D341Med (cell line): ENCODE measurements around the gene AKAP13.

Experiments
- DNase-seq: peaks from one replicate; pipeline ENCODE4 v3.0.0; 2012; ENCODE audit warnings: low spot score

The AKAP13 gene

GRCh38 chr15:85386261-85386660 is 5.9 kb downstream of the AKAP13 start:
- DNase-seq: no peak

DNA sequence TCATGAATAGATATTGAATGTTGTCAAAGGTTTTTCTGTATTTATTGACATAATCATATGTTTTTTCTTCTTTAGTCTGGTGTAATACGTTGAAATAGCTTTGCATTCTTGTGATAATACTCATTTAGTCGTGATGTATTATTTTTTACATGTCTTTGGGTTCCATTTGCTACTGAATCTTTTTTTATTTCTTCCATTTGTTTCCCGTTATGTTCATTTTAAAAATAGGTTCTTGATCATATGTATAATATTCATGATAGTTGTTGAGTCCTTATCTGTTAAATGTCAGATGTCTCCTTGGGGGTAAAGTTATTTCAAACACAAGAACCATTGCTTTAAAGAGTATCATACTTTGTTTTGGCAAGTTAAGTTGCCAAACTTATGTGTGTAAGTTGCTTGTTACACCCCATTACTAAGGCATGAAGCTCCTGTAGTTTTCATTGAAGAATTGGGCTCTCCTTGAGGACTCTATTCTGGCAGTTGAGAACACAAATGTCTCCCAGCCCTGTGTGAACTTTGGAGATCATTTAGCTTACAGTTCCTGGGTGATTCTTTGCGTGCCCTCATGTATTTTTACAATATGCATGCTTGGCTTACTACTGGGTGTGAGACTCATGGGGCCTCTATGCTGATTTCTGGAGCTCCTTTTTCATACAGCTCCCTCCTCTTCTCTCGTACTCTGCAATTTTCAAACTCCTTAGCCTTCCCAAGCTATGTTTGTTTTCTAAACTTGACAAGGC is 8.3 kb downstream of the AKAP13 start:
- no peak for DNase-seq

DNA sequence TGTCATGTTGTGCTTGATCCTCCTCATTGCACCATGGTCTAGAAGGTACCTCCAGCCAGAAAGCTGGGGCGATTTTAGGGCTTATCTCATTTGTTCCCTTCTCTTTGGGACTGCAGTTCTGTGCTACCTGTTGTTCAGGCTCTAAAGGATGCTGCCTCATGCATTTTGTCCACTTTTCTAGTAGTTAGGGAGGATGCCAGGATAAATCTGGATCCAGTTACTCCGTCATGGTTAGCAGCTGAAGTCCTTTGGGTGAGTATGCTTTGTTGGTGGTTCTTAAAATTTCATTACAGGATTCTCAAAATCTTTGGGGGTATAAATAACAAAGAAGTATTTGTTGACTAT is 8.9 kb downstream of the AKAP13 start:
- DNase-seq: no peak

- DNase-seq: no peak
Observed at GRCh38 chr15:85389772-85390171, 9.4 kb downstream of the AKAP13 start.

GRCh38 chr15:85393210-85393609 is 12.8 kb downstream of the AKAP13 start:
- no peak for DNase-seq

DNA sequence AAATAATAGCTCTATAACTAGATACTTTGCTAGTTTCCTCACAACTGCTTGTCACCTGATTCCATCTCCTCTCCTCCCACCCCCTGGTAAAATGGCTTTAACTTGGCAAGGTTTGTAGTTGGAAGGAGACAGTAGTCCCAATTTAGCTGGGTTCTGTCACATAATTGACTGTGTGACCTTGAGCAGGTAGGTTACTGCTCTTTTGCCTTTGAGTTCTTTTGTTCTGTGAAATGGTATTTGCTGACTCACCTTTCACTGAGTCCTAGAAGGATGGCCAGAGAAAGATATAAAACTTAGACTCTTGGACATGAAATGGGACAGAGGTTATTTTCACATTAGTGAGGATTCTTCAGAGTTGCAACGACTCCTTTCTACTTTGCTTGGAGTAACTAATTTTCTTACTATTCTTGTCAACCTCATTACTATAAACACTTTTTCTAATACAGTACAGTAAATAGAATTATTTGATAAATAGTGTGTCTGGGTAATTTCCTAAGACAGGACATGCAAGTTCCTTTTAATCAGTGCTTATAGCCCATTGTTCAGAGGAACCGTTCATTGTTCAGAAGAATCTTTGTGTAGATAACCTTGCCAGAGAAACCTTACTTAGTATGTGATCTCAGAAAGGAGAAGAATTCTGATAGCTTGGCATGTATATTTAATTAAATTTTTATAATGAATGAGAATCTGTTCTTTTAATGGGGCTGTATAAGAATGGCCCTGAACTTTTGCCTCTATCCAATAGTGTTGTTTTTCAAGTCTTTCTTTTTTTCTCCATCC is 14.3 kb downstream of the AKAP13 start:
- no peak for DNase-seq

DNA sequence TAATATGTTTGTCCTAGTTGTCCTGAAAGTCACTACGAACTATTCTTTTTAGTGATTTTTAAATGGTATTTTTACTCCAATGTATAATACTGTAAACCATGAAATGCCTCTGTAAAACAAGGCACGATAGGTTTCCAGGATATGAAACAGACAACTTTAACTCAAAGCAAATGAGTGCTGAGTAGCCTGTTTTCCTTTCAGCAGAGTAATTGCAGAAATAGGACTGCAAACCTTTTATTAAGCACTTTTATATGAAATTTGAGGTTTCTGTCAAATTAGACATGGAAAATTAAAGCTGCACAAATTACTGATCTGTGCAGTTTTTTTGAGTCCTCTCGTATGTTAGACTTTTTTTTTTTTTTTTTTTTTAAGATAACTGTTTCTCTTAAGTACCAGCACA is 16.2 kb downstream of the AKAP13 start:
- DNase-seq: no peak

GRCh38 chr15:85397151-85397550 is 16.7 kb downstream of the AKAP13 start:
- no peak for DNase-seq

DNA sequence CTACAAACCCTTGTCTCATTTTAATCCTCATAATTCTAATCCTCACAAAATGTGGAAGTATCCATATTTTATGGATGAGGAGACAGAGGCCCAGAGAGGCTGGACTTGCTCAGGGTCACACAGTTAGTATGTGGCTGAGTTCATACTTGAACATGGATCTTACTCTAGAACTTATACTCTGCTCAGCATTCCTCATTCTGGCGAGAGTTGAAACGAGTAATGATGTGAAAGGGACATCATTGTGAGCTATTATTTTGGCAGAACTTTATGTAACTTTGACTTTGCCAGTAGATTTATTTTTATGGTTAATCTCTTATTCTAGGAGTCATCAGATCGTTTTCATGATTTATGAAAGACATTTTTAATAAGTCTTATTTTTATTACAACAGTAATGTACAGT is 17.5 kb downstream of the AKAP13 start:
- DNase-seq: no peak

DNA sequence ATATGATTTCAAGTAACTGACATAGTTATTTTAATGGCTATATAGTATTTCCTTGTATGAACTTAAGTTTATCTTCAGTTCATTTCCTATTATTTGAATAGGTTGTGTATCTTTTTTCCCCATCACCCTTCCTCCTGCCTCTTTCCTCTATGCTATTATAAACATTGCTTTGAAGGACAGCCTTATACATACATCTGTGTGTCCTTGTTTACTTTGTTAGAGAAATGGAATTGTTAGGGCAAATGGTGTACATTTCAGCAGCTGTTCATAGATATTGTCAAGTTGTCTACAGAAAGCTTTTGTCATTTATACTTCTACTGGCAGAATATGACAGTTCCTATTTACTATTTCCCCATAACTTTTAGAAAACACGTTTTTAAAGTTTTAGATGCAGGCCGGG is 18.4 kb downstream of the AKAP13 start:
- no peak for DNase-seq

GRCh38 chr15:85399627-85400026 is 19.2 kb downstream of the AKAP13 start:
- DNase-seq: no peak

GRCh38 chr15:85400606-85401005 is 20.2 kb downstream of the AKAP13 start:
- no peak for DNase-seq

DNA sequence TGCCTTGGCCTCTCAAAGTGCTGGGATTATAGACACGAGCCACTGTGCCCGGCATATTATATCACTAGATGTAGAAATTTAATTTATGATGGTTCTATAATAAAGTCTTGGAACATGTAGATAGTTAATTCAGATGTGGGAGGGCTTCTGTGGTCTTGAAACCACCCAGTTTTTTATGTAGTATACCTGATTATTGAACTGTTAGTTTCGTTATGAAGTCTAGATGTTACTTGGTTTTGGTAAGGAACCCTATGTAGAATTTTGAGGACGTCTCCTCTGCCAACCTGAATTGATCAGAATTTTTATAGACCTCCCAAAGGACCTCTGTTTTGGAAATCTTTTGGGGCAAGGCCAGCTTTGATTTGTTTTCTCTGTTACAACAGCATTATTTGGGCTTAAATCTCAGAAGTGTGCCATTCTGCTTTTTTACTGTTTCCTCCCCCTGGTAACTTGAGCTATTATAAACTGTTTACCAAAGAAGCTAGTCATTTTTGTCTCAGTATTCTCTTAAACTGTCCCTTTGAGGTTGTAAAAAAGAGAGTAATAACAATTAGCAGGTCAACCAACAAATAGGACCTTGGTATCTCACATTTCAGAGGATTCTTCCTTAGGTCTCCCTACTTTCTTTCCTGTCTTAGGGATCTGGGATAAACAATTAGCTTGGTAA is 20.8 kb downstream of the AKAP13 start:
- no peak for DNase-seq

DNA sequence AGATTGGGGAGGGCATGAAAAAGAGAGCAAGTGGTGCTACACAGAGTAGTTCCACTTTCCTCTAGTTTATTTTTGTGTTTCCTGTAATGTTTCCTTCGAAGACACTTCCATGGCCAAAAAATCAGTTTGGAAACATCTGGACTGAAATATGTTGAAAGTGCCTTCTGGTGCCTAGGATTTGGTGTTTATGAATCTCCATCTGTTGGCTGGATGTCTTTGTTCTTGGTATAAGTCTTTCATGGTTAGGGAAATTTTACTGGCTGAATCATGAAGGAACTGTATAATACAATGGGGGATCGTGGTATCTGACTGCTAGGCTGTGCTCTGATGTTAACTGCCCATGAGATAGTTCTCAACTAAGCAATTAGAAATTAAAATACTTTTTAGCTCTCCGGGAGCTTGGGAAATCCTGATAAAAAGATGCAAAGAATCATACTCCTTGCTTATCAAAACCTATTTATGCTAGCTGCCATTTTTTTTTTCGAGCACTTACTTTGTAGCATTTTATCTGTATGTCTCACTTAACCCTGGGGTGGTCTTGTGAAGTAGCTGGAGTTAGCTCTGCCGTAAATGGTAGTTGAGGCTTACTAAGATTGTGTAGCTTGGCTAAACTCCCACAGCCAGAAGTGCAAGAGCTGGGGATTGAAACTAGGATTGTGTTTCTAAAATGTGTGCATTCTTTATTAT is 21.9 kb downstream of the AKAP13 start:
- no peak for DNase-seq

GRCh38 chr15:85403745-85404144 is 23.3 kb downstream of the AKAP13 start:
- no peak for DNase-seq

DNA sequence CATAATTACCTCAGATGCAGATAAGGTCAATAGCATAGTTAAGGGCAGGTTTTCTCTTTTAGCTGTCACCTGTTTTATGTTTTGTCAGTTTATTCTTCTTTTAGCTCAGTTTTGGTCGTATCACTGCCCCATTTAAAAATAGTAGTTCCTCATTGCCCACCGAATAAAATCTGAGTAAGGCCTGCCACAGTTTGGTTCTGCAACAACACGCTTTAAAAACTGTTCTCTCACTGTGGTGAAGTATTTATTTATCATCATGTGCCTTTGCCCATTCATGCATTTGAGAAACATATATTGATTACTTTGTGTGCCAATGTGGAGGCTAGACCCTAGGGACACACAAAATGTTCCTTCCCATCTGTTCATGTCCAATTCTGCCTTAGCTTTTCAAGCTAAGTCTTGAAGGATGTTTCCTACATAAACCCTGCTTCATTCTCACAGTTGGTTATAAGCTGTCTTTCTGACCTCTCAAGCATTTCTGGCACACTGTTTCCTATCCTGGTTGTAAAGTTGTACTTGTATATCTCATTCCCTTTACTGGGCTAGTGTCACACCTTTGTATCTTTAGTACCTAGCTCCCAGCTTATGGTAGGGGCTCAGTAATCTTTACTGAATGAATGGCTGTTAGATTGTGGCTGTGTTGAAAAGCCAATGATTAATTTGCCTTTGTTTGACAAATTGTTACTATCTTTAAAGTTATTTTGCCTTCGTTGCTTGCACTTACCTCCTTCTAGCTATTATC is 23.9 kb downstream of the AKAP13 start:
- DNase-seq: no peak

DNA sequence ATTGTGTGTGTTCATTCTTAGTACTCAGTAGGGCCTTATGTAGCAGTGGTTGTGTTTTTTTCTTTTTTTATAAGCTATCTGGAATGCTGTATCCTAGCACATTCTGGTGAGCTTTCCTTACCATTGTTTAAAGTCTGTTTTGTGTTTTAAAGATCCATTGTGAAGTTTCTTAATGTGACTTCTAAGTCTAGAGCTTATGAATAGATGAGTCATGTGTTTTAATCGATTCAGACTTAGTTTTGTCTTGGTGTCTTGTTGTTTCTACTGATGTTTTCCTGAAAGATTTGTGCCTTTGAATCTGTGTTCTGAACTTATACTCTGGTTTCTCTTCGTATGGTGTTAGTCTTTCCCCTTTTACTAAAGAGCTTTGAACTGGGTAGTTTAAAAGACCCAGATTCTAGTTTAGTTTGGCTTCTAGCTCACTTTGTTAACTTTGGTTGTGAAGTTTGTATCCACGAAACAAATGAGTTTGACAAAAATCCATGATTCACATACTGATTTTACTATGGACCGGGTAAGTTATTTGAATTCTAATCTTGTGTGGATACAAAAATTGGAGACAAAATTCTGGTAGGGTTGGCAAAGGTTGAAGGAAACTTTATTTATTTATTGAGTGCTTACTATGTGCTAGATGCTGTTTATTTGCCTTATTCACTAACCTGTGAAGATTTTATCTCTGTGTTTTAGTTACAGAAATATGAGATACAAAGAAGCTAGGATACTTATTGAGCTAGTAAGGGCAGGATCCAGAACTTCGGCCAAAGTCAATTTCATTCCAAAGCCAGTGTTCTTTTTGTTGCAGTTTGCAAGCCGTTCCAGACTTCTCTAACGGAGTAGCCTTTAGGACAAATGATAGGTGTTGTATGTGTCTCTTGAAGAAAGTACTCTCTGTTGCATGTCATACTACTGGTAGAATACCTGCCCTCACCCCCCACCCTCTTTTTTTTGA is 24.8 kb downstream of the AKAP13 start:
- DNase-seq: no peak

- DNase-seq: no peak
Observed at GRCh38 chr15:85406916-85407315, 26.5 kb downstream of the AKAP13 start.

DNA sequence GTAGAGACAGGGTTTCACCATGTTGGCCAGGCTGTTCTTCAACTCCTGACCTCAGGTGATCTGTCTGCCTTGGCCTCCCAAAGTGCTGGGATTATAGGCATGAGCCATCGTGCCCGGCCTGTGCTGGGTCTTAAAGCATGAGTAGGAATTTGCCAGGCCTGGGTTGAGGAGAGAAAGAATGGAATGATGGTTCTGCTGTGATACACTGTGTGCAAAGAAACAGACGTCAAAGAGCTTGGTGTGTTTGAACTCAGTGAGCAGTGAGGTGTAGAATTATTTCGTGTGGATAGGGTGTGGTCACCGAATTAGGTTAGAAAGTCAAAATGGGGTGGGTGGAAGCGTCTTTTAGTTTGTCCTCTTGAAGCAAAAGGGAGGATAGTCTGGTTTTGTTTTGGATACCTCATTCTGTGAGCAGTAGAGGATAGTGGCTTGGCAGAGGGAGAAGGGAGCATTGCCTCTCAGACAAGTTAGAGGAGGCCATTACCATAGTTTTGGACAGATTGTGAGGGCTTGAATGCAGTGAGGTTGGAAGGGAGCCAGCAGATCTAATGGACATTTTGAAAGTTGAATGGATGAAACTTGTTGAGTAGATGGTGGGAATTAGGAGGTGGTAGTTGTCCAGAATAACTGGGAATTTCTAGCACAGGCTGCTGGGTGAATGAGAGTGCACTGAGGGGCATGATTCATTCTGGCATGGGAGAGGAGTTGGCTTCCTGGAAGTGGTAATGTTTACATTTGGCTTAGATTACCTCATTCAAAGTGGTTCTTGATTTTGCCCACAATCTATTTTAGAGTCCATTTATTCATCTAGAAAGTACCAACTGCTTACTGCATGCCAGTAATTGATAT is 27.2 kb downstream of the AKAP13 start:
- DNase-seq: no peak

DNA sequence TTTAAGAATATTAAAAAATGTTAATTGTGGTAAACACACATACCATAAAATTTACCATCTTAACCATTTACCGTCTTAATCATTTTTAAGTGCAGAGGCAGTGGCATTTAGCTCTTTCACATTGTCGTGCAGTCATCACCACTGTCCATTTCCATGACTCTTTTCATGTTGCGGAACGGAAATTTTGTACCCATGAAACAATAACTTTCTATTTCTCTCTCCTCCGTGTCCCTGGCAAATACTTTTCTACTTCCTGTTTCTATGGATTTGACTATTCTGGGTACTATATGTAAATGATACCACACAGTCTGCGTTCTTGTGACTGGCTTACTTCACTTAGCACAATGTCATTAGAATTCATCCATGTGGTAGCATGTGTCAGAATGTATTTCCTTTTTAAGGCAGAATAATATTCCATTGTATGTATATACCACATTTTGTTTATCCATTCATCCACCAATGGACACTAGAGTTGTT is 27.9 kb downstream of the AKAP13 start:
- DNase-seq: no peak
